Neural crest cell (in vitro differentiated cells): ENCODE measurements around the gene EYS. TPM values are rescaled to one million over a fixed set of nuclear protein-coding genes. Genes with fewer than 3 reads are reported as not detected.

Experiments
- DNase-seq: peaks from one replicate; pipeline ENCODE4 v3.0.0; 2021; ENCODE audit warnings: low read depth, mixed read lengths, low spot score
- H3K27ac Mint-ChIP-seq: one replicate; pipeline ENCODE4 v1.8.0; 2021; ENCODE audit warnings: mild to moderate bottlenecking, mixed read lengths; ENCODE audit not compliant: unreplicated experiment
- H3K27me3 Mint-ChIP-seq: 2 replicates; pipeline ENCODE4 v1.8.0; 2021; ENCODE audit warnings: low read depth, mild to moderate bottlenecking, mixed read lengths
- H3K36me3 Mint-ChIP-seq: 2 replicates; pipeline ENCODE4 v1.8.0; 2021; ENCODE audit warnings: low read depth, mild to moderate bottlenecking, mixed read lengths
- H3K4me1 Mint-ChIP-seq: 2 replicates; pipeline ENCODE4 v1.8.0; 2021; ENCODE audit warnings: mixed read lengths
- H3K4me3 Mint-ChIP-seq: one replicate; pipeline ENCODE4 v1.8.0; 2021; ENCODE audit warnings: mild to moderate bottlenecking, mixed read lengths
- H3K9me3 Mint-ChIP-seq: 2 replicates; pipeline ENCODE4 v1.8.0; 2021; ENCODE audit warnings: mixed read lengths
- CTCF ChIP-seq: fragments of 200-600 bp; sonication (generic); conservative IDR thresholded peaks from 2 replicates; pipeline ENCODE4 v1.5.0; 2021; ENCODE audit warnings: antibody characterized with exemption, mild to moderate bottlenecking
- total RNA-seq: library from RNA; stranded (reverse); gene quantifications from 2 replicates; pipeline ENCODE4 v1.2.1, GENCODE V29; 2021

The EYS gene
- total RNA-seq, 1 donor from 2014 or later = 0.40 TPM

- H3K9me3 Mint-ChIP-seq = no peaks in the 10 kb centered on the region
- no peak for TF ChIP-seq CTCF
- no peak for DNase-seq
- no peaks in the 10 kb centered on the region for H3K36me3 Mint-ChIP-seq
- H3K27ac Mint-ChIP-seq = no peak overlapping the region
- H3K4me1 Mint-ChIP-seq = peaks cover 14% of the 10 kb centered on the region
- no peaks in the 10 kb centered on the region for H3K27me3 Mint-ChIP-seq
- no peak overlapping the region for H3K4me3 Mint-ChIP-seq
These were observed 1660.2 kb downstream of the EYS start for GRCh38 chr6:64046746-64047208.

- H3K4me1 Mint-ChIP-seq = peaks cover 4% of the 10 kb centered on the region
- no peaks in the 10 kb centered on the region for H3K27me3 Mint-ChIP-seq
- H3K9me3 Mint-ChIP-seq = no peaks in the 10 kb centered on the region
- no peak for TF ChIP-seq CTCF
- no peak overlapping the region for H3K27ac Mint-ChIP-seq
- DNase-seq = no peak
- no peaks in the 10 kb centered on the region for H3K36me3 Mint-ChIP-seq
- H3K4me3 Mint-ChIP-seq = no peak overlapping the region
These were observed 1665.7 kb downstream of the EYS start for GRCh38 chr6:64041373-64041772.

GRCh38 chr6:64040113-64040512 lies 1666.9 kb downstream of the EYS start:
- H3K4me1 Mint-ChIP-seq = no peaks in the 10 kb centered on the region
- H3K36me3 Mint-ChIP-seq = no peaks in the 10 kb centered on the region
- no peaks in the 10 kb centered on the region for H3K9me3 Mint-ChIP-seq
- H3K27me3 Mint-ChIP-seq = no peaks in the 10 kb centered on the region
- DNase-seq = no peak
- no peak for TF ChIP-seq CTCF
- H3K27ac Mint-ChIP-seq = no peak overlapping the region
- no peak overlapping the region for H3K4me3 Mint-ChIP-seq

- no peak for TF ChIP-seq CTCF
- Mint-ChIP-seq H3K27ac (no peak overlapping the region), H3K4me3 (no peak overlapping the region), H3K36me3 (no peaks in the 10 kb centered on the region), H3K9me3 (no peaks in the 10 kb centered on the region), H3K27me3 (no peaks in the 10 kb centered on the region), H3K4me1 (no peaks in the 10 kb centered on the region)
- DNase-seq = no peak
These were observed 1669.6 kb downstream of the EYS start for GRCh38 chr6:64037427-64037826.

- H3K36me3 Mint-ChIP-seq = no peaks in the 10 kb centered on the region
- no peak overlapping the region for H3K4me3 Mint-ChIP-seq
- H3K9me3 Mint-ChIP-seq = no peaks in the 10 kb centered on the region
- H3K27ac Mint-ChIP-seq = no peak overlapping the region
- H3K4me1 Mint-ChIP-seq = no peaks in the 10 kb centered on the region
- DNase-seq = no peak
- no peak for TF ChIP-seq CTCF
- no peaks in the 10 kb centered on the region for H3K27me3 Mint-ChIP-seq
These were observed 1671.9 kb downstream of the EYS start for GRCh38 chr6:64034910-64035655.
